MM.1S (cell line): ENCODE results near the gene FOXO3.

Experiments
- CTCF ChIP-seq: fragments of 300-600 bp; sonication (generic); IDR thresholded peaks from 2 replicates; pipeline ENCODE4 v1.5.1; 2016; ENCODE audit warnings: antibody characterized with exemption, low read length, mixed read lengths
- EZH2 ChIP-seq: fragments of 300-600 bp; sonication (generic); optimal IDR thresholded peaks from 2 replicates; pipeline ENCODE3; 2017; ENCODE audit warnings: low read depth, mild to moderate bottlenecking, antibody characterized with exemption, low read length, mixed read lengths
- EZH2phosphoT487 ChIP-seq: fragments of 300-600 bp; sonication (generic); IDR thresholded peaks from 2 replicates; pipeline ENCODE4 v1.6.1; 2018; ENCODE audit warnings: antibody characterized with exemption, low read length

- TF ChIP-seq CTCF: no peak
- no peak for TF ChIP-seq EZH2
- no peak for TF ChIP-seq EZH2phosphoT487
These were observed 72.7 kb downstream of the FOXO3 start for GRCh38 chr6:108633436-108633835.
